ENCODE data around the gene VOPP1.

Gene VOPP1

GRCh38 chr7:55491346-55491745 lies 81.0 kb downstream of the VOPP1 start:
- Histone ChIP-seq H3K9me2 (replicated peaks; ENCODE audit: insufficient read depth, low read length) (no peaks in the 10 kb centered on the region), H3K4me3 (ENCODE audit: insufficient read depth, low read length, poor library complexity, severe bottlenecking) (no peak overlapping the region), H3K27me3 (ENCODE audit: low read length) (no peaks in the 10 kb centered on the region), H3K9me3 (ENCODE audit: insufficient read depth, low read length) (no peaks in the 10 kb centered on the region), H3K4me2 (ENCODE audit: low read depth, low read length, poor library complexity, severe bottlenecking) (no peak overlapping the region), H2AFZ (ENCODE audit: low read depth, low read length, severe bottlenecking) (no peak overlapping the region), H3F3A (ENCODE audit: insufficient read depth) (no peaks in the 10 kb centered on the region), H4K20me1 (ENCODE audit: low read depth, low read length) (no peaks in the 10 kb centered on the region), H3K9ac (ENCODE audit: low read length) (no peak overlapping the region), H3K36me3 (ENCODE audit: low read length) (peaks cover 5% of the 10 kb centered on the region), H3K79me2 (ENCODE audit: insufficient read depth, low read length) (no peaks in the 10 kb centered on the region), H3K27ac (ENCODE audit: low read depth, low read length) (no peak overlapping the region)
- TF ChIP-seq CTCF (IDR thresholded peaks at IDR 0.05; ENCODE audit: insufficient read depth, low read length, poor library complexity, severe bottlenecking): no peak
- TF ChIP-seq EZH2phosphoT487 (conservative IDR thresholded peaks at IDR 0.05; ENCODE audit: low read length): no peak

GRCh38 chr7:55490099-55490498 lies 82.2 kb downstream of the VOPP1 start:
- no peak overlapping the region for H3K4me3 ChIP-seq (ENCODE audit: insufficient read depth, low read length, poor library complexity, severe bottlenecking)
- no peaks in the 10 kb centered on the region for H4K20me1 ChIP-seq (ENCODE audit: low read depth, low read length)
- no peaks in the 10 kb centered on the region for H3K9me3 ChIP-seq (ENCODE audit: insufficient read depth, low read length)
- no peaks in the 10 kb centered on the region for H3K9me2 ChIP-seq (replicated peaks; ENCODE audit: insufficient read depth, low read length)
- no peaks in the 10 kb centered on the region for H3K27me3 ChIP-seq (ENCODE audit: low read length)
- no peak overlapping the region for H3K9ac ChIP-seq (ENCODE audit: low read length)
- H3K36me3 ChIP-seq (ENCODE audit: low read length): peaks cover 5% of the 10 kb centered on the region
- TF ChIP-seq EZH2phosphoT487 (conservative IDR thresholded peaks at IDR 0.05; ENCODE audit: low read length) (no peak), CTCF (IDR thresholded peaks at IDR 0.05; ENCODE audit: insufficient read depth, low read length, poor library complexity, severe bottlenecking) (no peak)
- no peaks in the 10 kb centered on the region for H3K79me2 ChIP-seq (ENCODE audit: insufficient read depth, low read length)
- no peak overlapping the region for H3K27ac ChIP-seq (ENCODE audit: low read depth, low read length)
- H3K4me2 ChIP-seq (ENCODE audit: low read depth, low read length, poor library complexity, severe bottlenecking): no peak overlapping the region
- no peak overlapping the region for H2AFZ ChIP-seq (ENCODE audit: low read depth, low read length, severe bottlenecking)
- no peaks in the 10 kb centered on the region for H3F3A ChIP-seq (ENCODE audit: insufficient read depth)

DNA sequence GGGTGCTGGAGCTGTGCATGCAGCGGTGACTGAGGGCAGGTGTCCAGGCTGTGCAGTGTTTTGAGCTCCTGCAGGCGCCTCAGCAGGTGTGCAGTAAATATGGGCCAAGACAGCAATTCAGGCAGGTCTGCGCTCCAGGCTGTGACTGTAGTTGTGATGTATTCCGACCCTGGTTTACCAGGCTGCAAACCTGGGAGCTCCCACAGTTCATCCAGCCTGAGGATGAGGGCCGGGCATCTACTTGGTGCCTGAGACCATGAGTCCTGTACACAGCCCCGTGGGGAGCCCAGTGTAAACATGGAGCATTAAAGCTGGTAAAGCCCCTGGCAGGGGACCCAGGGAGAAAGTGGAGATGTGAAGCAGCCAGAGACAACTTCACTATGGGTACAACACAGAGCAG lies 82.8 kb downstream of the VOPP1 start:
- no peaks in the 10 kb centered on the region for H3K27me3 ChIP-seq (ENCODE audit: low read length)
- H3K4me2 ChIP-seq (ENCODE audit: low read depth, low read length, poor library complexity, severe bottlenecking): no peak overlapping the region

More for the DNA sequence above, 82.8 kb downstream of the VOPP1 start:
- Histone ChIP-seq H3K9me2 (replicated peaks; ENCODE audit: insufficient read depth, low read length) (no peaks in the 10 kb centered on the region), H3K9ac (ENCODE audit: low read length) (no peak overlapping the region), H3K36me3 (ENCODE audit: low read length) (peaks cover 5% of the 10 kb centered on the region), H3K4me3 (ENCODE audit: insufficient read depth, low read length, poor library complexity, severe bottlenecking) (no peak overlapping the region), H3K27ac (ENCODE audit: low read depth, low read length) (no peak overlapping the region), H2AFZ (ENCODE audit: low read depth, low read length, severe bottlenecking) (no peak overlapping the region), H3K79me2 (ENCODE audit: insufficient read depth, low read length) (no peaks in the 10 kb centered on the region), H4K20me1 (ENCODE audit: low read depth, low read length) (no peaks in the 10 kb centered on the region), H3K9me3 (ENCODE audit: insufficient read depth, low read length) (no peaks in the 10 kb centered on the region), H3F3A (ENCODE audit: insufficient read depth) (no peaks in the 10 kb centered on the region)
- TF ChIP-seq EZH2phosphoT487 (conservative IDR thresholded peaks at IDR 0.05; ENCODE audit: low read length): no peak
- TF ChIP-seq CTCF (IDR thresholded peaks at IDR 0.05; ENCODE audit: insufficient read depth, low read length, poor library complexity, severe bottlenecking): no peak
